PC-9 (cell line): ENCODE measurements around the gene SEMA5A. TPM values are rescaled to one million over a fixed set of nuclear protein-coding genes. Genes with fewer than 3 reads are reported as not detected.
A peak's percentile ranks its signal among the peaks of the same experiment; 100 is the strongest.

Experiments
- Bru-seq: library from RNA; stranded (reverse); fragments of 400-500 nt; gene quantifications from one replicate; lab custom pipeline; 2021; lab: Mats Ljungman, UMichigan
- BruChase-seq, 2 experiments: library from RNA; stranded (reverse); fragments of 400-500 nt; gene quantifications; one replicate each; lab custom pipeline; 2021; lab: Mats Ljungman, UMichigan
- BruUV-seq: library from RNA; stranded (reverse); fragments of 400-500 nt; replicated peaks from 2 replicates; lab custom pipeline; 2021; lab: Mats Ljungman, UMichigan
- CTCF ChIA-PET: fragments of 300-600 bp; sonication (Branson Sonifier 250); formaldehyde crosslinking; loops from one replicate; lab custom pipeline; 2022; ENCODE audit warnings: antibody characterized with exemption; lab: Charles Lee
- POLR2A ChIA-PET: fragments of 300-600 bp; sonication (Branson Sonifier 250); formaldehyde crosslinking; loops from one replicate; lab custom pipeline; 2022; ENCODE audit warnings: antibody characterized with exemption; ENCODE audit not compliant: unreplicated experiment; lab: Charles Lee
- DNase-seq, 2 experiments: peaks; one replicate each; pipeline versions ENCODE4 v3.0.0 to v3.0.0-alpha.2; 2015 to 2022; ENCODE audit warnings: mixed read lengths in 1 of 2
- H2AFZ ChIP-seq: fragments of 200-600 bp; sonication (generic); 2 replicates; pipeline ENCODE4 v1.8.1; 2017; ENCODE audit warnings: antibody characterized with exemption
- H3F3A ChIP-seq: fragments of 200-600 bp; sonication (generic); 2 replicates; pipeline ENCODE4 v1.8.1; 2017; ENCODE audit warnings: antibody characterized with exemption, mild to moderate bottlenecking, low read depth; ENCODE audit not compliant: insufficient read depth
- H3K27ac ChIP-seq: fragments of 200-600 bp; sonication (generic); 2 replicates; pipeline ENCODE4 v1.6.1; 2016; ENCODE audit warnings: mixed run types
- H3K27me3 ChIP-seq: fragments of 200-600 bp; sonication (generic); 2 replicates; pipeline ENCODE4 v1.6.1; 2016; ENCODE audit warnings: low read depth, mixed run types; ENCODE audit not compliant: insufficient read depth
- H3K36me3 ChIP-seq: fragments of 200-600 bp; sonication (generic); 2 replicates; pipeline ENCODE4 v1.6.1; 2016; ENCODE audit warnings: low read depth, mixed run types
- H3K4me1 ChIP-seq: fragments of 200-600 bp; sonication (generic); replicated peaks from 2 replicates; pipeline ENCODE4 v1.6.1; 2016; ENCODE audit warnings: mixed run types; ENCODE audit not compliant: insufficient read depth
- H3K4me2 ChIP-seq: fragments of 200-600 bp; sonication (generic); 2 replicates; pipeline ENCODE4 v1.6.1; 2017; ENCODE audit warnings: mixed run types
- H3K4me3 ChIP-seq: fragments of 200-600 bp; sonication (generic); 2 replicates; pipeline ENCODE4 v1.6.1; 2016; ENCODE audit warnings: mixed run types
- H3K79me2 ChIP-seq: fragments of 200-600 bp; sonication (generic); 2 replicates; pipeline ENCODE4 v1.6.1; 2017; ENCODE audit warnings: low read depth, mixed run types
- H3K9me2 ChIP-seq: fragments of 200-600 bp; sonication (generic); 2 replicates; pipeline ENCODE4 v1.8.1; 2017; ENCODE audit warnings: mild to moderate bottlenecking; ENCODE audit not compliant: insufficient read depth
- H3K9me3 ChIP-seq: fragments of 200-600 bp; sonication (generic); 2 replicates; pipeline ENCODE4 v1.8.1; 2016; ENCODE audit warnings: low read depth; ENCODE audit not compliant: insufficient read depth
- H4K20me1 ChIP-seq: fragments of 200-600 bp; sonication (generic); 2 replicates; pipeline ENCODE4 v1.8.1; 2017; ENCODE audit not compliant: insufficient read depth
- CTCF ChIP-seq: fragments of 200-600 bp; sonication (generic); conservative IDR thresholded peaks from 2 replicates; pipeline ENCODE4 v1.6.1; 2017; ENCODE audit warnings: mixed run types, antibody characterized with exemption, mild to moderate bottlenecking, moderate library complexity
- EZH2 ChIP-seq: fragments of 200-600 bp; sonication (generic); IDR thresholded peaks from 2 replicates; pipeline ENCODE4 v1.8.0; 2017; ENCODE audit warnings: antibody characterized with exemption, low read depth
- intact Hi-C: fragments of 100-400 bp; cut with micrococcal nuclease; formaldehyde crosslinking; loops from one replicate; pipeline ENCODE4 v1.10.0; 2022; ENCODE audit not compliant: unreplicated experiment
- long read RNA-seq: library from polyadenylated mRNA; stranded (forward); transcript quantifications from one replicate; pipeline ENCODE4 v2.0.0, GENCODE V29; 2022
- total RNA-seq: library from RNA; stranded (reverse); gene quantifications from 2 replicates; pipeline ENCODE4 v1.2.3, GENCODE V29; 2021

SEMA5A gene
- not detected in 2 replicates for total RNA-seq
- Bru-seq, nascent RNA, result percentile 4 among the genes with signal in this experiment
- percentile 5 among the genes with signal in this experiment for BruChase-seq, experiment 1, labeled RNA remaining after a 2-hour chase
- BruChase-seq, experiment 2, labeled RNA remaining after a 6-hour chase, result percentile 3 among the genes with signal in this experiment
- long read RNA-seq, result 0 reads

- intact Hi-C loops, result loop anchor here (10.0 kb wide), 1 partner anchor 181 kb away; no protein-coding TSS in a partner anchor
- Histone ChIP-seq H2AFZ (peak within 1 kb of the TSS; percentile 87), H3K27me3 (no peaks in the 10 kb centered on the region), H3K27ac (peak within 1 kb of the TSS; percentile 71), H3K36me3 (no peaks in the 10 kb centered on the region), H4K20me1 (no peaks in the 10 kb centered on the region), H3K4me3 (peak within 1 kb of the TSS; percentile 80), H3F3A (no peaks in the 10 kb centered on the region), H3K79me2 (peaks cover 21% of the 10 kb centered on the region), H3K9me2 (no peaks in the 10 kb centered on the region), H3K9me3 (no peaks in the 10 kb centered on the region), H3K4me1 (peaks cover 22% of the 10 kb centered on the region), H3K4me2 (peak within 1 kb of the TSS; percentile 98)
- TF ChIP-seq EZH2 (no peak), CTCF (0 out of 2 replicates have a peak, but pooled peaks have one; percentile 21)
- peak; percentile 27 to 69 for DNase-seq
- no TSS peak for BruUV-seq
- ChIA-PET CTCF (no interaction called here), POLR2A (no interaction called here)
Measured at GRCh38 chr5:9545992-9546851, at the start of gene SEMA5A. Gene SEMA5A, minus strand, starts transcription at chr5:9546075. Its CDS starts 166,129 bp downstream, at chr5:9379946.

GRCh38 chr5:9594913-9595312 is 49.0 kb upstream of the SEMA5A start:
- no peaks in the 10 kb centered on the region for H3K27me3 ChIP-seq
- peaks cover 14% of the 10 kb centered on the region for H3K4me1 ChIP-seq
- no peak overlapping the region for H3K27ac ChIP-seq
- no peaks in the 10 kb centered on the region for H3K9me3 ChIP-seq
- H3K36me3 ChIP-seq, result no peaks in the 10 kb centered on the region
- H2AFZ ChIP-seq, result no peak overlapping the region
- TF ChIP-seq CTCF (no peak), EZH2 (no peak)
- CTCF ChIA-PET, result interaction anchor here (0.6 kb wide), 1 partner anchor 1269 kb away, joined by 7 read pairs; no protein-coding TSS in a partner anchor
- no peaks in the 10 kb centered on the region for H3F3A ChIP-seq
- DNase-seq, result no peak
- no peak overlapping the region for H3K4me2 ChIP-seq
- no peaks in the 10 kb centered on the region for H3K9me2 ChIP-seq
- intact Hi-C loops, result no loop called here
- H3K79me2 ChIP-seq, result no peaks in the 10 kb centered on the region
- no TSS peak for BruUV-seq
- H4K20me1 ChIP-seq, result no peaks in the 10 kb centered on the region
- H3K4me3 ChIP-seq, result no peak overlapping the region
- POLR2A ChIA-PET, result no interaction called here

GRCh38 chr5:9589049-9589835 is 43.4 kb upstream of the SEMA5A start:
- Histone ChIP-seq H4K20me1 (no peaks in the 10 kb centered on the region), H3K9me2 (no peaks in the 10 kb centered on the region), H3F3A (no peaks in the 10 kb centered on the region), H3K36me3 (no peaks in the 10 kb centered on the region), H3K27me3 (no peaks in the 10 kb centered on the region), H3K79me2 (no peaks in the 10 kb centered on the region), H3K4me2 (no peak overlapping the region), H3K4me1 (peaks cover 2% of the 10 kb centered on the region), H2AFZ (no peak overlapping the region; the same call in 1 of the 2 replicates), H3K27ac (no peak overlapping the region), H3K9me3 (no peaks in the 10 kb centered on the region), H3K4me3 (no peak overlapping the region)
- intact Hi-C loops, result no loop called here
- TF ChIP-seq EZH2 (no peak), CTCF (no peak)
- CTCF ChIA-PET, result no interaction called here
- no peak for DNase-seq
- POLR2A ChIA-PET, result no interaction called here
- BruUV-seq, result no TSS peak
